PFSK-1 (cell line): ENCODE measurements around the gene SLC39A11.

Source experiments
- FOXP2 ChIP-seq: optimal IDR thresholded peaks from 2 replicates; pipeline ENCODE3; 2011; ENCODE audit warnings: borderline replicate concordance, control low read depth, inconsistent platforms; ENCODE audit not compliant: insufficient read depth; ENCODE audit errors: extremely low read length, extremely low read depth
- POLR2AphosphoS5 ChIP-seq: IDR thresholded peaks from 2 replicates; pipeline ENCODE4 v1.6.1; 2012; ENCODE audit warnings: low read depth, mild to moderate bottlenecking, control low read depth, low read length, moderate library complexity
- REST ChIP-seq, 2 experiments: IDR thresholded peaks; 2 replicates each; pipeline versions ENCODE4 v1.6.1 to v1.8.0; 2011 to 2012; ENCODE audit warnings: low read depth in 2 of 2, low read length in 2 of 2, control low read depth in 1 of 2, inconsistent platforms in 1 of 2, mild to moderate bottlenecking in 1 of 2, moderate library complexity in 1 of 2; ENCODE audit not compliant: insufficient read depth in 1 of 2
- SIN3A ChIP-seq: IDR thresholded peaks from 2 replicates; pipeline ENCODE4 v1.6.1; 2012; ENCODE audit warnings: mild to moderate bottlenecking, low read length, moderate library complexity, borderline replicate concordance; ENCODE audit not compliant: insufficient read depth
- TAF1 ChIP-seq: IDR thresholded peaks from 2 replicates; pipeline ENCODE4 v1.6.1; 2012; ENCODE audit warnings: low read length, control low read depth, borderline replicate concordance; ENCODE audit not compliant: insufficient read depth

The SLC39A11 gene

GRCh38 chr17:72639711-72640110 is 452.8 kb downstream of the SLC39A11 start:
- no peak for TF ChIP-seq POLR2AphosphoS5
- TF ChIP-seq TAF1 = no peak
- no peak for TF ChIP-seq SIN3A
- no peak for TF ChIP-seq REST (IDR thresholded peaks at IDR 0.05; ENCODE audit: insufficient read depth in 1 of 2, low read depth in 2 of 2, low read length in 2 of 2)
- TF ChIP-seq FOXP2 = no peak

GRCh38 chr17:72635034-72635635 is 457.4 kb downstream of the SLC39A11 start:
- TF ChIP-seq TAF1 (no peak), FOXP2 (no peak), REST (IDR thresholded peaks at IDR 0.05; ENCODE audit: insufficient read depth in 1 of 2, low read depth in 2 of 2, low read length in 2 of 2) (no peak), SIN3A (no peak), POLR2AphosphoS5 (no peak)

GRCh38 chr17:72634621-72635020 is 457.9 kb downstream of the SLC39A11 start:
- TF ChIP-seq TAF1 (no peak), REST (IDR thresholded peaks at IDR 0.05; ENCODE audit: insufficient read depth in 1 of 2, low read depth in 2 of 2, low read length in 2 of 2) (no peak), POLR2AphosphoS5 (no peak), FOXP2 (no peak), SIN3A (no peak)

GRCh38 chr17:72631949-72632684 is 460.4 kb downstream of the SLC39A11 start:
- TF ChIP-seq FOXP2 (no peak), REST (IDR thresholded peaks at IDR 0.05; ENCODE audit: insufficient read depth in 1 of 2, low read depth in 2 of 2, low read length in 2 of 2) (no peak), SIN3A (no peak), POLR2AphosphoS5 (no peak), TAF1 (no peak)
